HG03378 (cell line): ENCODE results near the gene DUSP16.

Experiments
- ATAC-seq: cut with Tn5 transposase; IDR thresholded peaks from one replicate; pipeline ENCODE4 v1.9.1; 2021; ENCODE audit warnings: mild to moderate bottlenecking, moderate library complexity; ENCODE audit not compliant: unreplicated experiment

The DUSP16 gene

GRCh38 chr12:12445165-12445881 lies 117.3 kb downstream of the DUSP16 start:
- ATAC-seq = no peak

- no peak for ATAC-seq
Observed at GRCh38 chr12:12443431-12443878, 119.2 kb downstream of the DUSP16 start.

DNA sequence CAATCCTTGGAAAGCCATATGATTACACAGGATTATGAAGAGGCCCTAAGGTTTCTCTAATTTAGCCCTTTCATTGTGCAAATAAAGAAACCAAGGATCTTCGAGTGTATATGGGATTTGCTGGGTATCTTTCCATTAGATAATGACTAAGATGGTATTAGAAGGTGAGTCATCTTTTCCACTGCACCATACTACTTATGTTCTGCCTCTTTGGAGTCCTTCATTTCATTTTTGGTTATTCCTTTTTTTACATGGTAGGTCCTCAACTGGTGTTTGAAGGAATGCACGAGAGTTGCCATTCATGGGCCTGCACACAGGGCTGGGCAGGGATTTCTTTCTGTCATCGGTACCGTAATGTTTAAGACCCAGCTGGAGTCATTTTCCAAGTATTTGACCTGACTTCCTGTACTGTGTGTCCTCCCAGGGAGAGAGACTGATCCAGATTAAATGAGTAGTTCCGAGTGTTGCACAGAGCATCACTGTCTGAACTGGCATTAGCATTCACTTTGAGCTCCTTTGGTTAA lies 120.1 kb downstream of the DUSP16 start:
- no peak for ATAC-seq

DNA sequence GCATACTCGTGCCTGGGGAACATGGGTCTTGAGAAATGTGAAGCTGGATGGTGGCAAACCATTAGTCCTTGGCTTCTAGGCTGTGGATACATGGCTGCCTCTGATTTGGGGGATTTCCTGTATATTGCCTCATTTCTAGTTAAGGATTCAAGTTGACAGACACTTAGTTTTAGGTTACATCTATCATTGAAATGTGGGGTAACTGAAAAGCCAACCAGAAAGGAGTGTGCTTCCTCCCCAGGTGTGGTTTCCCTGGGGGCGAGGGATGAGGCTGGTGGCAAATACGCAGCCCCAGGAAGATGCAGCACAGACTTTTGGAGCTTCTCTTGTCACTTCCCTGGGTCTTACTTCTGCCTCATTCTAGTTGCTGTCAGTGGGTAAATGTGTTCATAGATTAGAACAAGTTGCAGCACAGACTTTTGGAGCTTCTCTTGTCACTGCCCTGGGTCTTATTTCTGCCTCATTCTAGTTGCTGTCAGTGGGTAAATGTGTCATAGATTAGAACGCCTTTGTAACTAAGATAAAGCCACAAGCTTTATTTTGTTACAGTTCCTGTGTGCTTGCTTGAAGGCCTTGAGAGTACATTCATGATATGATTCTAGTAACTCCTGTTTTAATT lies 120.7 kb downstream of the DUSP16 start:
- ATAC-seq = no peak

- ATAC-seq = no peak
Observed at GRCh38 chr12:12441429-12441807, 121.2 kb downstream of the DUSP16 start.

DNA sequence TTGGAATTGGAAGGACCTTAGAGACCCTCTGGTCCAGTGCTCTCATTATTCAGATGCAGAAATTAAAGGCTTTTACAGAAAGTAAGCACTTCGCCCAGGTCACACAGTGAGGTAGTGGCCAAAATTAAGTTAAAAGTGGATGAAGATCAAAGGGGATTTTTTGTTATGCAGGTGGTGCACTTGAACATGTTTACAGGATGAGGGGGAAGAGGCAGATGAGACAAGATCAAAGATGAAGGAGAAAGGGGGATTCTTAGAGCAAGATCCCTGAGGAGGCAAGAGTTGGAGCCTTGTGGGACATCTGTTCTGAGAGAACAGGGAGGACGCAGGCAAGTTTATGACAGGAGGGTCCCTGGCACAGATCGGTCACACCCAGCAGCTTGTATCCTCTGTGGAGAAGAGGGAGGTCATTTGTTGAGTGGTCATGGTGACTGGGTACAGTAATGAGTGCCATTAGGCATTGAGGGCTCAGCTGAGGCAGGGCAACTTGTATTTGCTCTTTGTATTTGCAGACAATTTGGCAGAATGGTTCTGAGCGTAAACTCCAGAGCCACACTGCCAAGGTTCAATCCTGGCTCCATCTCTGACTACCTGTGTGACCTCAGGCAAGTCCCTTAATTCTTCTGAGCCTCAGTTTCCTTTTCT lies 121.8 kb downstream of the DUSP16 start:
- no peak for ATAC-seq

- ATAC-seq = no peak
Observed at GRCh38 chr12:12439636-12440035, 123.0 kb downstream of the DUSP16 start.

DNA sequence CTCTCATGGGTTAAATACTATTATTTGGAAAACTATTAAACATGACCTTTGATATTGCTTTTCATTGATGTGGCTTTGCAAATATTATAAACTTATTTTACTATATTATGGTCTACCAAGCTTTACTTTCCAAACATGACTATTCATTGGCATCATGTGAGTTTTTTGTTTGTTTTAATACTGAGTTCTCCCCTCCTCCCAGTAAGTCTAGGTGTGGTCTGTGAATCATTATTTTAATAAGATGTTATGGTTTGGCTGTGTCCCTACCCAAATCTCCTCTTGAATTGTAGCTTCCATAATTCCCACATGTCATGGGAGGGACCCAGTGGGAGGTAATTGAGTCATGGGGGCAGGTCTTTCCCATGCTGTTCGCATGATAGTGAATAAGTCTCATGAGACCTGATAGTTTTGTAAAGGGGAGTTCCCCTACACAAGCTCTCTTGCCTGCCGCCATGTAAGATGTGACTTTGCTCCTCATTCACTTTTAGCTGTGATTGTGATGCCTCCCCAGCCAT lies 125.8 kb downstream of the DUSP16 start:
- no peak for ATAC-seq

DNA sequence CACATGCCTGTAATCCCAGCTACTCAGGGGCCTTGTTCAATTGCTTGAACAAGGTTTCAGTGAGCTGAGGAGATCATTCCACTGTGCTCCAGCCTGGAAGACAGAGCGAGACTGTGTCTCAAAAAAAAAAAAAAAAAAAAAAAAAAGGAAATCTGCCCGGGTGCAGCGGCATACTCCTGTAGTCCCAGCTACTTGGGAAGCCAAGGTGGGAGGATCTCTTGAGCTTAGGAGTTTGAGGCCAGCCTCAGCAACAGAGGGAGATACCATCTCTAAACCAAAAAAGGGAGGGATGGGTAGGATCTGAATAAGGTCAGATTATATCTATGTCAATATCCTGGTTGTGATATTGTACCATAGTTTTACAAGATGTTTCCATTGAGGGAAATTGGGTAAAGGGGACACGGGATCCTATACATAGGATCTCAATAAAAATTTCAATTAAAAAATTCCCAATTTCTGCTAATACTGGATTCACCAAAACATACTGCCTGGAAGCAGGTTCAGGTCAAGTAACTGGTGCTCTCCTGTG lies 129.4 kb downstream of the DUSP16 start:
- ATAC-seq = no peak

DNA sequence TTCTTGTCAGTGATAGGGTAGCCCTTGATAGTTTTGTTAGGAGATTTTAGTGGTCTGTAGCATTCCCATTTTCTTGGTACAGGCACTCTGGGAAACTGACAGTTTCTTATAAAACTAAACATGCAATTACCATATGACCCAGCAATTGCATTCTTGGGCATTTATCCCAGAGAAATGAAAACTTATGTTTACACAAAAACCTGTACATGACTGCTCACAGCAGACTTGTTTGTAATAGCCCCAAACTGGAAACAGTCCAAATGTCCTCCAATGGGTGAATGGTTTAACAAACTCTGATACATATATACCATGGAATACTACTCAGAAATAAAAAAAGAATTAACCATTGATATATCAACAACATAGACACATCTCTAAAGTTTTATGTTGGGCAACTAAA lies 130.3 kb downstream of the DUSP16 start:
- no peak for ATAC-seq

DNA sequence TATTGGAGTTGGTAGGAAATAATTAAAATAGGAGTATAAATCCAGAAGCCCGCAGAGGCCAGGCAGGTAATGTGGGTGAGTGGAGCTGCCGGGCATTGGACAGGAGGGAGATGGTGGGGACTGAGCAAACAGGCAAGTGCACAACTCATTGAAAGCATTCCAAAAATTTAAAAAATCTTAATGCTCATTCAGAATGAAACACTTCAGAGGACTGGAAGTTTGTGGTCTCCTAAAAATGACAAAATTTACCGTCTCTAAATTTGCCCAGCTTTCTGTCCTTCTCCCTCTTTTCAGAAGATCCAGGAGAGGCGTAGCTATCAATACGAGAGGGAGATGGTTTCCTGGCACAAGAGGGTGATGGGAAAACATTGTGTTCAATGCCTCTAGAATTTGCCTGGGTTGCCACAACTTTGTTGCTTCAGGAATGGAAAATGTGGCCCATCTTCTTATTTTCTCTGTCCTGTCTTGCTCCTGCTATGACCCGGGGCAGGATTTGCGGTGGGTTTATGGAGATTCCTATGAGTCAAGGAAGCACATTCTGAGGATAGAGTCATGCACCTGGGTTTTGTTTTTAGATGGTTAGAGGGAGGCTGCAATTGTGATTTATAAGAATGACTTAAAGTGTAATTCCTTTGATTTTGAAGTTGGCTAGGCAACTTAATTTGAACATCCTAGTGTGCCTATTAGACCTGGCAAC lies 133.6 kb downstream of the DUSP16 start:
- no peak for ATAC-seq

- ATAC-seq = no peak
Observed at GRCh38 chr12:12428047-12428446, 134.6 kb downstream of the DUSP16 start.

DNA sequence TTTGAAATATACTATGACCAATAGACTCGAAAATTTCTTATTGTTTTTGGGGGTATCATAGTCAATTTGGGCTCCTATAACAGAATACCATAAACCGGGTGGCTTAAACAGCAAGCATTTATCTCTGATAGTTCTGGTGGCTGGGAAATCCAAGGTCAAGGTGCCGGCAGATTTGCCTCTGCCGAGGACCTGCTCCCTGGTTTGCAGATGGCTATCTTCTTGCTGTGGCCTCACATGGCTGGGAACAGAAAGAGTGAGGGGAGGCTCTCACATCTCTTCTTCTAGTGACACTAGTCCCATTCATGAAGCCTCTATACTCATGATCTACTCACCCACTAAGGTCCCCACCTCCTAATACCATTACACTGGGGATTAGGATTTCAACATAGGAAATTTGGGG lies 135.1 kb downstream of the DUSP16 start:
- ATAC-seq = no peak

GRCh38 chr12:12425616-12426015 lies 137.0 kb downstream of the DUSP16 start:
- no peak for ATAC-seq

DNA sequence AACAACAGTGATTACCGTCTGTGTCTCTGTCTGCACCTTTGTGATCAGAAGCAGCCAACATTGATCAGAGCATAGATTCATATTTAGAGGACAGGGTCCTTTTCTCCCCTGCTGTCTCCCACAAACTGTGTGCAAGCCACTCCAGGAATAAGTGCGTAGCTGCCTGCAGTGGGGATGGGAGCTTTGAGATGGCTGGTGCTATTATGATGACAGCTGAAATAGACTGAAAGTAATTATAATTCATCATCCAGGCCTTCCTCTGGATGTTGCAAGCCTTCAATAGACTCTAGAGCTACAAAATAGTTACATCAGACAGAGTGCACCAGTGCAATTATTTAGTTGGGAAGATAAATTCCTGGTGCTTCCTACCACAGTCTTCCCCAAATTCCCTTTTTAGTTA lies 137.7 kb downstream of the DUSP16 start:
- no peak for ATAC-seq
